Ureter (tissue), 1 donor: ENCODE measurements around the gene CDHR3. TPM values are rescaled to one million over a fixed set of nuclear protein-coding genes. Genes with fewer than 3 reads are reported as not detected.
"Not testable (repeated sequence)": the region's sequence is repeated elsewhere in the genome, so short reads cannot be mapped to it uniquely, and the experiment has no call there.

Experiments
- DNase-seq: peaks from one replicate; pipeline ENCODE4 v3.0.0-alpha.2; 2020; ENCODE audit warnings: low spot score
- total RNA-seq: library from RNA; stranded (reverse); gene quantifications from one replicate; pipeline ENCODE4 v1.2.4, GENCODE V29; 2023
- donor health status: DM: yes; HTN: yes; CAD: no.

Gene CDHR3
- total RNA-seq, 1 donor from 2014 or later = 6.0 TPM

GRCh38 chr7:106001196-106001595 is 38.1 kb downstream of the CDHR3 start:
- DNase-seq = no peak

- no peak for DNase-seq
Observed at GRCh38 chr7:106001886-106002285, 38.8 kb downstream of the CDHR3 start.

GRCh38 chr7:106003525-106004064 is 40.5 kb downstream of the CDHR3 start:
- DNase-seq = no peak

GRCh38 chr7:106006906-106007305 is 43.8 kb downstream of the CDHR3 start:
- no peak for DNase-seq

GRCh38 chr7:106007796-106008195 is 44.7 kb downstream of the CDHR3 start:
- not testable (repeated sequence) for DNase-seq

- DNase-seq = peak; percentile 82
Observed at GRCh38 chr7:106009503-106010226, 46.6 kb downstream of the CDHR3 start.

- DNase-seq = no peak
Observed at GRCh38 chr7:106010331-106010730, 47.3 kb downstream of the CDHR3 start.

GRCh38 chr7:106010866-106011265 is 47.8 kb downstream of the CDHR3 start:
- DNase-seq = no peak

GRCh38 chr7:106012184-106012583 is 49.1 kb downstream of the CDHR3 start:
- DNase-seq = no peak

GRCh38 chr7:106012935-106013439 is 49.9 kb downstream of the CDHR3 start:
- DNase-seq = no peak

GRCh38 chr7:106015381-106016218 is 52.5 kb downstream of the CDHR3 start:
- no peak for DNase-seq

GRCh38 chr7:106016331-106016730 is 53.3 kb downstream of the CDHR3 start:
- DNase-seq = no peak

GRCh38 chr7:106017657-106018056 is 54.6 kb downstream of the CDHR3 start:
- DNase-seq = no peak

GRCh38 chr7:106018566-106019469 is 55.8 kb downstream of the CDHR3 start:
- DNase-seq = no peak

- no peak for DNase-seq
Observed at GRCh38 chr7:106019470-106019820, 56.4 kb downstream of the CDHR3 start.

- no peak for DNase-seq
Observed at GRCh38 chr7:106021151-106022067, 58.3 kb downstream of the CDHR3 start.

- DNase-seq = no peak
Observed at GRCh38 chr7:106022193-106022821, 59.2 kb downstream of the CDHR3 start.

GRCh38 chr7:106023369-106024322 is 60.6 kb downstream of the CDHR3 start:
- no peak for DNase-seq

- no peak for DNase-seq
Observed at GRCh38 chr7:106026101-106026500, 63.0 kb downstream of the CDHR3 start.
